Naive thymus-derived CD8-positive, alpha-beta T cell (primary cell): ENCODE results near the gene IMMP2L. TPM values are rescaled to one million over a fixed set of nuclear protein-coding genes. Genes with fewer than 3 reads are reported as not detected.

Experiments
- ATAC-seq, 2 donors: fragments of 150-1000 bp; cut with Tn5 transposase in 1 of 2; sonication (Bioruptor Pico), chemical (Tn5 transposase) in 1 of 2; 1 replicate in 1 of 2; 2 replicates in 1 of 2; pipeline ENCODE4 v1.10.0; 2021; ENCODE audit warnings: mild to moderate bottlenecking in 2 of 2, moderate library complexity in 2 of 2
- POLR2A ChIA-PET: fragments of 350-600 bp; sonication (Branson Sonifier 250); formaldehyde crosslinking; loops from one replicate; lab custom pipeline; 2021; ENCODE audit warnings: antibody characterized with exemption; lab: Charles Lee
- DNase-seq, 10 donors: peaks; one replicate each; pipeline versions ENCODE4 v3.0.0 to v3.0.0-alpha.2; 2020 to 2022
- H3K27ac Mint-ChIP-seq, 10 donors: one replicate each; pipeline ENCODE4 v1.8.0; 2020 to 2022; ENCODE audit warnings: mild to moderate bottlenecking in 10 of 10, mixed read lengths in 10 of 10, moderate library complexity in 4 of 10, inconsistent platforms in 1 of 10
- H3K27me3 Mint-ChIP-seq, 5 donors: one replicate each; pipeline ENCODE4 v1.8.0; 2021 to 2022; ENCODE audit warnings: mixed read lengths in 5 of 5
- H3K36me3 Mint-ChIP-seq, 3 donors: one replicate each; pipeline ENCODE4 v1.8.0; 2020 to 2022; ENCODE audit warnings: mixed read lengths in 3 of 3, mild to moderate bottlenecking in 2 of 3, inconsistent platforms in 1 of 3
- H3K4me1 Mint-ChIP-seq, 4 donors: one replicate each; pipeline ENCODE4 v1.8.0; 2021 to 2022; ENCODE audit warnings: mixed read lengths in 4 of 4
- H3K4me3 Mint-ChIP-seq, 10 donors: one replicate each; pipeline ENCODE4 v1.8.0; 2020 to 2022; ENCODE audit warnings: mild to moderate bottlenecking in 10 of 10, mixed read lengths in 10 of 10, moderate library complexity in 6 of 10, inconsistent platforms in 1 of 10
- H3K9me3 Mint-ChIP-seq, 9 donors: one replicate each; pipeline ENCODE4 v1.8.0; 2020 to 2022; ENCODE audit warnings: mixed read lengths in 9 of 9, mild to moderate bottlenecking in 3 of 9, inconsistent platforms in 1 of 9, moderate library complexity in 1 of 9
- polyA plus RNA-seq, 3 donors: library from polyadenylated mRNA; unstranded; fragments of 300-500 nt; fragmentation: Illumina TruSeq; gene quantifications; one replicate each; pipeline ENCODE4 v1.2.3, GENCODE V29; 2021
- total RNA-seq, 8 experiments: library from RNA in 2 of 8; stranded (reverse) in 2 of 8; gene quantifications; one replicate each; pipeline ENCODE4 v1.2.3 and lab custom pipeline; 2021 to 2026

IMMP2L gene
- total and polyA plus RNA-seq, 5 experiments from 2014 or later: 17.1 to 29.1 (median 19.6) TPM

GRCh38 chr7:110750931-110751605 is 811.2 kb downstream of the IMMP2L start:
- H3K9me3 Mint-ChIP-seq: peaks cover 0 to 26% (median 17%) of the 10 kb centered on the region in 9 donors
- ATAC-seq: no peak
- no peaks in the 10 kb centered on the region for H3K27me3 Mint-ChIP-seq
- H3K36me3 Mint-ChIP-seq: peaks cover 0 to 19% (median 11%) of the 10 kb centered on the region in 3 donors
- H3K27ac Mint-ChIP-seq: peak overlapping the region in 1 of 10 donors; percentile 48
- POLR2A ChIA-PET: no interaction called here
- no peak overlapping the region for H3K4me3 Mint-ChIP-seq
- H3K4me1 Mint-ChIP-seq: peaks cover 0 to 4% (median 0%) of the 10 kb centered on the region in 4 donors
- DNase-seq: no peak

DNA sequence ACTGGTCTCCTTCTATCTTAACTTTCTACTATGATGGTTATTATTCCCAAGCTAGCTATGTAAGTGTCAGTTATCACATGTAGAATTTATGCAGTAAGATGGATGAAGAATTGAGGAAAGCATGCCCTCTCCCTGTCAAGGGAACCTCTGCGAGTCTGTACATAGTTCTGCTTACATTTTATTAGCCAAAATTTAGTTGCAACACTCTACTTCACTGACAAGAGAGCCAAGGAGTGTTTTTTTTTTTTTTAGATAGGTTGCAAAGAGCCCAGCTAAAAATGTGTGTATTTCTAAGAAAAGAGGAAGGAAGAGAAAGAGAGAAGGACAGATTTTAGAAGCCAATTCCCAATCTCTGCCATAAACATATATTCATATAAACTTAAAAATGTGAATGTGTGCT is 829.1 kb downstream of the IMMP2L start:
- H3K27ac Mint-ChIP-seq: no peak overlapping the region
- no peaks in the 10 kb centered on the region for H3K27me3 Mint-ChIP-seq

DNA sequence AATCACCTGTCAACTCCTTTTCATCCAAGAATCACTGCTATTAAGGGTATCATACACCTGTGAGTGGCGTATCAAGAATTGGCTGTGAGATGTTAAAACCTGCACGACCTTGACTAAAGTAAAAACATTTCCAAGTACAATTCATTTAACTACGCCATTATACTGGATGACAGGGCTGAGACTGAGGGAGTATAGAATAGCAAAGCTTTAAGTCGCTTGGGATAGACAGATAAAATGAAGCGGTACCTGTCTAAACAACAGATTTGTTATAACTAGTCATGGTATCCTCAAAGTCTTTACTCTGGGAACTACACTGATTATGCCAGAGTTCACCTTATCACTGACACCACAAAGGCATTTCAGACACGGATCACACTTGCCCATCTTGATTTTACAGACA is 837.5 kb downstream of the IMMP2L start:
- POLR2A ChIA-PET: no interaction called here
- no peak overlapping the region for H3K27ac Mint-ChIP-seq
- H3K9me3 Mint-ChIP-seq: peaks cover 0 to 4% (median 0%) of the 10 kb centered on the region in 9 donors
- ATAC-seq: no peak
- H3K4me3 Mint-ChIP-seq: no peak overlapping the region
- peaks cover 0 to 5% (median 0%) of the 10 kb centered on the region in 3 donors for H3K36me3 Mint-ChIP-seq
- H3K27me3 Mint-ChIP-seq: no peaks in the 10 kb centered on the region
- peaks cover 0 to 3% (median 0%) of the 10 kb centered on the region in 4 donors for H3K4me1 Mint-ChIP-seq
- no peak for DNase-seq

More for the DNA sequence above, 829.1 kb downstream of the IMMP2L start:
- POLR2A ChIA-PET: interaction anchor here (0.7 to 1.2 kb wide), 3 partner anchors 14 to 158 kb away, joined by 3 read pairs; no protein-coding TSS in a partner anchor
- Mint-ChIP-seq H3K4me3 (peak overlapping the region in 1 of 10 donors; percentile 47), H3K9me3 (peaks cover 0 to 17% (median 3%) of the 10 kb centered on the region in 9 donors), H3K4me1 (peaks cover 0 to 14% (median 7%) of the 10 kb centered on the region in 4 donors), H3K36me3 (peaks cover 0 to 16% (median 14%) of the 10 kb centered on the region in 3 donors)
- DNase-seq (no peak), ATAC-seq (no peak)

DNA sequence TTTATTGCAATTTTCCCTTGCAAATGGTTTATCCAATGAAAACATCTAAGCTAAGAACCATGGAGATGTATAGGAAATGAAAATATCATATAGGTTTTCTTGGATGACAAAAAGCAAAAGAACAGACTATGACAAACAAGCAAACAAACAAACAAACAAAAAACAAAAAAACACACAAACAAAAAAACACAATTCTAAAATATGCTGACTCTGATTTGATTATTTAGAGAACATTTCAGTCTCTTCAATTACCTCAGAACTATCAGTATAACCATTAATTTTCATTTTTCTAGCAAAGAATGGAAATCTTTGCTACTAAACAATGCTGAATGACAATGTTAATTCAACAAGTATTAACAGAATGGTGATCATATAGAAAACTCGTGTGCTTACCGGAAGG is 840.9 kb downstream of the IMMP2L start:
- Mint-ChIP-seq H3K36me3 (peaks cover 0 to 18% (median 0%) of the 10 kb centered on the region in 3 donors), H3K27me3 (no peaks in the 10 kb centered on the region), H3K9me3 (peaks cover 0 to 12% (median 0%) of the 10 kb centered on the region in 9 donors), H3K27ac (no peak overlapping the region), H3K4me1 (peaks cover 0 to 7% (median 0%) of the 10 kb centered on the region in 4 donors), H3K4me3 (no peak overlapping the region)
- DNase-seq: no peak
- POLR2A ChIA-PET: no interaction called here
- ATAC-seq: no peak

DNA sequence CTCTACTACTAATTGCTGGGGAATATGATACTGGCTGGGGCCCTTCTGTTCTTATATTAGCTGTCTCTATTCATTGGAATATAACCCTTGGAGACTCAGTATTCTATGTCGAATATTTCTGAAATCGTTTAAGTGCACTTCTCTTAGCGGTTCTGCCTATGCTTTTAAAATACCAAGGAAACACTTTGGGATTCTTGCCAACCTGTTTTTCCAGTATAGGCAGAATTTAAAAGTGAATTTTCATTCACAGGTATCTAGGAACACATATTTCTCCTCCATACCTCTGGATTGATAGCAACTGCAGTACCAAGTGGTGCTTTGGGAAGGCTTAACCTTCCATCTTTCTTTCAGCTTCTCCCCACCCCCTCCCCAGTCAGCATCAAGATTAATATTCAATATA is 841.7 kb downstream of the IMMP2L start:
- Mint-ChIP-seq H3K9me3 (peaks cover 0 to 14% (median 0%) of the 10 kb centered on the region in 9 donors), H3K4me3 (no peak overlapping the region), H3K27ac (no peak overlapping the region), H3K4me1 (peaks cover 0 to 7% (median 0%) of the 10 kb centered on the region in 4 donors), H3K27me3 (no peaks in the 10 kb centered on the region), H3K36me3 (peaks cover 0 to 22% (median 0%) of the 10 kb centered on the region in 3 donors)
- DNase-seq (no peak), ATAC-seq (no peak)
- POLR2A ChIA-PET: no interaction called here

DNA sequence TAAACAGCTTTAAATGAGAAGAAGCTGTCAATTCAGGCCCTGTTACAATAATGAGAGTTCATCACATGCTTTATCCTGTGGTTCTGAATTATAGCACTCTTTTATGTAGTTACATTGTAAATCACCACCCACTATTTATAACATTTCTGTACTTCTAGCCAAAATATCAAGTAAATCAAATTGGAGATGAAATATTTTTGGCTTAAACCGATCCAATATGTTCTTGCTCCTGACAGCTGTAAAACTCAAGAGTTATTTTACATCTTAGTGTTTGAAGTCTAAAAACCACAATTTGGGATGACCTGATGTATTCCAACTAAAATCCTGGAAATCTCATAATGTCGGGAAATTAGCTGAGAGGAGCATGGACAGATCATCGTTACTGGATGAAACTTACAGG is 842.6 kb downstream of the IMMP2L start:
- no peak overlapping the region for H3K4me3 Mint-ChIP-seq
- POLR2A ChIA-PET: interaction anchor here (0.5 to 1.4 kb wide), 2 partner anchors 13 to 261 kb away, joined by 3 read pairs; no protein-coding TSS in a partner anchor
- no peak overlapping the region for H3K27ac Mint-ChIP-seq
- H3K36me3 Mint-ChIP-seq: peaks cover 0 to 24% (median 0%) of the 10 kb centered on the region in 3 donors
- DNase-seq (no peak), ATAC-seq (no peak)
- H3K4me1 Mint-ChIP-seq: peaks cover 0 to 9% (median 0%) of the 10 kb centered on the region in 4 donors
- no peaks in the 10 kb centered on the region for H3K27me3 Mint-ChIP-seq
- peaks cover 0 to 23% (median 0%) of the 10 kb centered on the region in 9 donors for H3K9me3 Mint-ChIP-seq

DNA sequence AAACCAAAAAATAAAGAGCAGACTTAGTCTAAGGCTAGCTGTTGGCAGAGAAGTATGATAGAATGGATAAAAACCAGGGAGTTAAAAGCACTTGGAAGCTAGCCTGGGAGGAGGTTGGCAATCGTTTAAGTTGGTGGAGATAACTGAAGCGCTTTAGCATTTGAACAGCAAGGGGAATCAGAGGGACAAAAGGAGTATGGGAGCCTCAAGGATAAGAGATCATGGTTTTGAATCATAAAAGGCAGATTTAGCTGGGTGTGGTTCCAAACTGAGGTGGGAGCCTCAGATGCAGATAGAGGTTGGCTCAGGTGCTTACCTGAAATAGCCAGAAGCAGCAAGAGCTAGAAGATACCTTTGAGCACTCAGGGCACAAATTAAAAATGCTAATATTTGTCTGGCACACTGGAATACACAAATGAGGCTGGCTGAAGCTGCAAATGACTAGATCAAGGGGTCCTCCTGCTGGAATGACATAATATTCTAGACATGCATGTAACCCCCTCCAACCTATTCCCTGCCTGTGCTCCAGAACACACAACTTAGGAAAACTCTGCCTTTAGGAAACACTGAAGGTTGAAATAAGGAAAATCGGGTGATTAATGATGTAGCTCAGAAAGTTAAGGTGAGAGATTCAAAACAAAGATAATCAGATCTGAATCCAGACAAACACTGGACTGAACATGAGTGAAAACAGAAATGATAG is 843.6 kb downstream of the IMMP2L start:
- H3K27ac Mint-ChIP-seq: peak overlapping the region in 1 of 10 donors; percentile 50

DNA sequence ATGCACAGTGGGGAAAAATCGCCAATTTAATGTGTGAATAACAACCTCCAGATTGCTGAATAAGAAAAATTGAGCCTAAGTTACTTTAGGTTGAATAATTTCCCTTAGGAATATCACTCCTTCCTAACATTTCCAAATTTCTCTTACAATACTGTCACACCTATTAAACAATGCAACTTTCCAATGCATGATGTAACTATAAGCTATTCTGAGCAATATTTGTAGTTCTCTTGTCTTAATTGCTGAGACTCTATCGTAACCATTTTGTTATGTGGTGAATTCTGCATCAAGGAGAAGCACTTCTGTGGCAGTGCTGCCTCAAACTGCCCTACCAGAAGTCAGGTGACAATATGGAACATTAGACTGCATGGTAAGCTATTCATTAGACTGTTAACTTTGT is 858.1 kb downstream of the IMMP2L start:
- H3K4me1 Mint-ChIP-seq: peaks cover 0 to 3% (median 0%) of the 10 kb centered on the region in 4 donors
- H3K27me3 Mint-ChIP-seq: no peaks in the 10 kb centered on the region
- H3K9me3 Mint-ChIP-seq: peaks cover 0 to 7% (median 3%) of the 10 kb centered on the region in 9 donors
- peaks cover 0 to 2% (median 0%) of the 10 kb centered on the region in 3 donors for H3K36me3 Mint-ChIP-seq
- no peak overlapping the region for H3K27ac Mint-ChIP-seq
- POLR2A ChIA-PET: no interaction called here
- no peak overlapping the region for H3K4me3 Mint-ChIP-seq
- ATAC-seq: no peak
- no peak for DNase-seq

More for the DNA sequence above, 843.6 kb downstream of the IMMP2L start:
- Mint-ChIP-seq H3K4me1 (peaks cover 0 to 9% (median 0%) of the 10 kb centered on the region in 4 donors), H3K27me3 (no peaks in the 10 kb centered on the region), H3K4me3 (no peak overlapping the region), H3K36me3 (peaks cover 0 to 27% (median 0%) of the 10 kb centered on the region in 3 donors), H3K9me3 (peaks cover 0 to 23% (median 0%) of the 10 kb centered on the region in 9 donors)
- no peak for ATAC-seq
- POLR2A ChIA-PET: interaction anchor here (1.4 kb wide), 1 partner anchor 14 kb away, joined by 3 read pairs; no protein-coding TSS in a partner anchor
- no peak for DNase-seq

DNA sequence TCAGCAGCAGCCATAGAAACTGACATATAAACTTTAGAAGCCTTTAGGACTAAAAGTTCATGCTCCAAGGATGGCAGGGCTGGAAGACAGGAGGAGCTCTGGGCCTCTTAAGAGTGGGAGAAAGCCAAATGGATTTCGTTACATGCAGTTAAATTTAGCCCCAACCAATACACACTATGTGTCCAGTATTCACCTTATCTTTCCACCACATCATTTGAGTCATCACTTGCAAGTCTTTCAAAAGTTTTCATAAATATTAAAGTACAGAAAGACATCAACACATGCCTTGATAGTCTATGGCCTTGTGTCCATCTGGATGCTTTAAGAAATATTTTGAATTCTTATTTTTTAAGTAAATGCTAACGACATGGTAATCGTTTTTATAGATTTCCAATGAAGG is 863.7 kb downstream of the IMMP2L start:
- POLR2A ChIA-PET: no interaction called here
- H3K27ac Mint-ChIP-seq: no peak overlapping the region

DNA sequence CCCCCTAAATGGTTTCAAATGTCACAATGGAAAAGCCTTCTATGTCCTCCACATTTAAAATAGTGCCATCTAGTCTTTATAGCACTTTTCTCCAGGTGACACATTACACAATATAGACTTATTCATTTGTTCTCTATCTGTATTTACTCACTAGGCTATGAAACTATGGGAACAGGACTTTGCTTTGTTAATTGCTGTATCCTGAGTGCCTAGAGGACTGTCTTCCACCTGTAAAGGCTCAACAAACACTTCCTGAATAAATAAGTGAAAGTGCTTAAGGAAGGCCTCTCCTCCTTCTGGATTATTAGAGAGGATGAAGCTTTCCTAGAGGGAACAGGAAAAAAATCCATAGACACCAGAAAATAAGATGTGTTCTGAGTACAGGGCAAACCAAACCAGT is 868.9 kb downstream of the IMMP2L start:
- DNase-seq (no peak), ATAC-seq (no peak)
- Mint-ChIP-seq H3K27me3 (no peaks in the 10 kb centered on the region), H3K27ac (no peak overlapping the region), H3K9me3 (peaks cover 0 to 7% (median 0%) of the 10 kb centered on the region in 9 donors), H3K4me1 (peaks cover 0 to 3% (median 0%) of the 10 kb centered on the region in 4 donors), H3K4me3 (no peak overlapping the region), H3K36me3 (peaks cover 0 to 5% (median 4%) of the 10 kb centered on the region in 3 donors)
- POLR2A ChIA-PET: no interaction called here

More for the DNA sequence above, 863.7 kb downstream of the IMMP2L start:
- H3K36me3 Mint-ChIP-seq: no peaks in the 10 kb centered on the region
- no peaks in the 10 kb centered on the region for H3K9me3 Mint-ChIP-seq
- DNase-seq (no peak), ATAC-seq (no peak)
- H3K4me1 Mint-ChIP-seq: peaks cover 0 to 6% (median 0%) of the 10 kb centered on the region in 4 donors
- no peak overlapping the region for H3K4me3 Mint-ChIP-seq
- H3K27me3 Mint-ChIP-seq: no peaks in the 10 kb centered on the region

DNA sequence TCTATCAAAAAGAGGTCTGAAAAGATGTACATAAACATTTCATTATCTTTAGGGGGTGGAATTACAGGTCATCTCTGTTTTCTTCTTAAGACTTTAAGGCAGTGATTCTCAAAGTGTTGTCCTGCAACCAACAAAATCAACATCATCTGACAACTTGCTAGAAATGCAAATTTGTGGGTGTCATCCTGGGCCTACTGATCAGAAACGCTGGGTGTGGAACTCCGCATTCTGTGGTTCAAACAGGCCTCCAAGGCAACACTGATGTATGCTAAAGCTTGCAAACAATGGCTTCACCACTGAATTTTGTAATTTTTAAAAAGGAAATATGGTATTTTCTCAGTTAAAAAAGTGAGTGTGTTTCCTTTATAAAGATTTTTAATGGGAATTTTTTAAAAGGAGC is 873.4 kb downstream of the IMMP2L start:
- Mint-ChIP-seq H3K36me3 (peaks cover 0 to 8% (median 5%) of the 10 kb centered on the region in 3 donors), H3K27me3 (no peaks in the 10 kb centered on the region), H3K9me3 (peaks cover 0 to 7% (median 0%) of the 10 kb centered on the region in 9 donors), H3K27ac (no peak overlapping the region), H3K4me1 (no peaks in the 10 kb centered on the region), H3K4me3 (no peak overlapping the region)
- ATAC-seq: no peak
- no peak for DNase-seq
- POLR2A ChIA-PET: no interaction called here

DNA sequence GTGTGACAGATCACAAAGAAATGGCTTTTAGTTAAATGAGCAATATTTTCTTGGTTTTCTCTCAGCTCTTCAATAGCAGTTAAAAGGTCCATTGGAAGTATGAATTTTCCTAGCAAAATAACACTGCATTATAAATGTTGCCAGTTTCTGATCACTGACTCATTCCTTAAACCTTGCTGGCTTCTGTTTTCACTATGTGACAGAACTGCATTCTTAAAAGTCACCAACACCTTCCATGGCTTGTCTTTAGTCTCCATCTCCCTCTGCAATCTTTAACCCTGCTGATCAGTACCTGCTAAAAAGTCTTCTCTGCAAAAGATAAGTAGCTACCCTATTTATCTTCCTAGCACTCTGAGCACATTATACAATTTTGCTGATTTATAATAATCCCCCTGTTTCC is 876.4 kb downstream of the IMMP2L start:
- H3K27me3 Mint-ChIP-seq: no peaks in the 10 kb centered on the region
- DNase-seq (no peak), ATAC-seq (no peak)
- H3K4me3 Mint-ChIP-seq: no peak overlapping the region
- POLR2A ChIA-PET: no interaction called here
- H3K9me3 Mint-ChIP-seq: peaks cover 0 to 3% (median 0%) of the 10 kb centered on the region in 9 donors
- H3K27ac Mint-ChIP-seq: no peak overlapping the region
- peaks cover 0 to 6% (median under 1%) of the 10 kb centered on the region in 4 donors for H3K4me1 Mint-ChIP-seq
- H3K36me3 Mint-ChIP-seq: peaks cover 0 to 4% (median 0%) of the 10 kb centered on the region in 3 donors
